SK-N-MC (cell line): ENCODE measurements around the gene NALCN.

Experiments
- EZH2 ChIP-seq: fragments of 200-600 bp; sonication (generic); IDR thresholded peaks from one replicate; pipeline ENCODE4 v1.6.1; 2017; ENCODE audit warnings: antibody characterized with exemption
- POLR2AphosphoS5 ChIP-seq: IDR thresholded peaks from 2 replicates; pipeline ENCODE4 v1.6.1; 2012; ENCODE audit warnings: mild to moderate bottlenecking, low read depth, low read length, borderline replicate concordance

GRCh38 chr13:101307181-101307701 lies 109.1 kb downstream of the NALCN start:
- TF ChIP-seq POLR2AphosphoS5 (no peak), EZH2 (no peak)
